ENCODE data around the gene REG3A.

REG3A gene

GRCh38 chr2:79116997-79117928 is 42.3 kb downstream of the REG3A start:
- no peak for DNase-seq

GRCh38 chr2:79114797-79115494 is 44.6 kb downstream of the REG3A start:
- no peak for DNase-seq

GRCh38 chr2:79112269-79112668 is 47.3 kb downstream of the REG3A start:
- no peak for DNase-seq
